ENCODE measurements around the gene TMOD3. TPM values are rescaled to one million over a fixed set of nuclear protein-coding genes. Genes with fewer than 3 reads are reported as not detected.

Gene TMOD3
- total and polyA plus RNA-seq, 2 of the 8 experiments (the other 6 are each of a cell fraction or from before 2014, with no cell fraction given): 3.9 to 29.0 TPM

DNA sequence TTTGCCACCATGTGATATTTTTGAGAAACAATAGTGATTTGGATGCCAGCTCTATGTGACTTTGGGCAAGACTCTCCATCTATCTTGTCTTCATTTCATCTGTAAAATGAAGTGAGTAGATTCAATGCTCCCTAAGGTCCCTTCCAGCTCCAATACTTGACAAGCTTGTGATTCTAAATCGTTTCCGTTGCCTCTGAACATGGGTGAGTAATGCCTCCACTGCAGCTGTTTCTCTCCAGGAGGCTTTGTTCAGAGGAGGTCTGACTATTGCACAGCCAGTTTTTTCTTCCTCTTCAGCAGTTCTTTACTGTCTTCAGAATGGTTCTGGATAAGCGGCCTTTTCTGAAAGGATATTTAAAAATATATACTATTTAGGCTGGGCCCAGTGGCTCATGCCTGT lies 14.8 kb upstream of the TMOD3 start (continued):
- TF ChIP-seq HDAC6 (IDR thresholded peaks at IDR 0.05; ENCODE audit: low read depth, low read length) (no peak), KDM5A (IDR thresholded peaks at IDR 0.05; ENCODE audit: low read length) (no peak)

- H3K9me3 ChIP-seq (ENCODE audit: insufficient read depth in 2 of 2, low read depth in 1 of 2, low read length in 1 of 2): peaks cover 0 to 7% of the 10 kb centered on the region in 2 experiments; a peak in 2 of 4 replicates
- H3K27me3 ChIP-seq (replicated peaks in 1 of 4; ENCODE audit: control insufficient read depth in 3 of 4, extremely low read depth in 1 of 4, insufficient read depth in 3 of 4, low read length in 3 of 4): no peaks in the 10 kb centered on the region
- H3K4ac ChIP-seq (replicated peaks; ENCODE audit: insufficient read length, low read depth, low read length): no peak overlapping the region
- H2BK120ac ChIP-seq (replicated peaks; ENCODE audit: low read depth, low read length): no peak overlapping the region
- no peak for TF ChIP-seq POU5F1 (IDR thresholded peaks at IDR 0.05; ENCODE audit: low read depth, low read length)
- no peak for TF ChIP-seq CTBP2 (IDR thresholded peaks at IDR 0.05; ENCODE audit: borderline replicate concordance, insufficient read depth, insufficient read length, low read length)
- no peak for TF ChIP-seq HDAC2 (IDR thresholded peaks at IDR 0.05; ENCODE audit: borderline replicate concordance in 1 of 2, low read depth in 2 of 2, low read length in 2 of 2)
- TF ChIP-seq TAF7 (optimal IDR thresholded peaks at IDR 0.05; ENCODE audit: borderline replicate concordance, low read depth, low read length): no peak
- no peaks in the 10 kb centered on the region for H4K20me1 ChIP-seq (replicated peaks in 1 of 2; ENCODE audit: control insufficient read depth in 1 of 2, insufficient read depth in 2 of 2, low read length in 2 of 2)
- H2AFZ ChIP-seq (ENCODE audit: low read length): no peak overlapping the region
- no peaks in the 10 kb centered on the region for H3K23me2 ChIP-seq (ENCODE audit: low read depth, low read length)
- FAIRE-seq (no peak), DNase-seq (ENCODE audit: low read depth in 1 of 2, low spot score in 2 of 2) (no peak)
- no peak overlapping the region for H4K5ac ChIP-seq (ENCODE audit: insufficient read length, low read depth, low read length)
- no peak overlapping the region for H3K23ac ChIP-seq (ENCODE audit: insufficient read length)
- H3K4me2 ChIP-seq (ENCODE audit: insufficient read depth in 1 of 2, low read depth in 2 of 2, low read length in 2 of 2): no peak overlapping the region
- H2BK5ac ChIP-seq (ENCODE audit: low read depth, low read length): no peak overlapping the region
- CTCF ChIA-PET (ENCODE audit: partially characterized antibody): no interaction called here
- no peaks in the 10 kb centered on the region for H3K79me2 ChIP-seq (ENCODE audit: control insufficient read depth in 1 of 2, insufficient read depth in 2 of 2, low read length in 2 of 2)
- no peak overlapping the region for H3K4me3 ChIP-seq (ENCODE audit: extremely low read depth in 1 of 4, insufficient read depth in 2 of 4, low read depth in 3 of 4, low read length in 4 of 4)
- no peak overlapping the region for H3K9ac ChIP-seq (replicated peaks in 1 of 4; ENCODE audit: extremely low read depth in 1 of 4, low read depth in 3 of 4, low read length in 3 of 4)
- POLR2A ChIA-PET (ENCODE audit: partially characterized antibody): no interaction called here
- no peak overlapping the region for H2BK15ac ChIP-seq (ENCODE audit: low read length)
- no peaks in the 10 kb centered on the region; a peak in 1 of 7 replicates for H3K4me1 ChIP-seq (replicated peaks in 1 of 4; ENCODE audit: control insufficient read depth in 3 of 4, insufficient read depth in 4 of 4, low read length in 3 of 4)
- no peaks in the 10 kb centered on the region for H3K36me3 ChIP-seq (ENCODE audit: control insufficient read depth in 2 of 4, insufficient read depth in 4 of 4, low read length in 3 of 4)
- no peak overlapping the region for H2AK5ac ChIP-seq (ENCODE audit: low read depth, low read length)
- no peak overlapping the region for H4K8ac ChIP-seq (ENCODE audit: extremely low read depth, insufficient read depth, low read length)
- H2BK12ac ChIP-seq (ENCODE audit: low read depth, low read length): no peak overlapping the region
- no peaks in the 10 kb centered on the region for H3K79me1 ChIP-seq (ENCODE audit: low read depth, low read length)
- no peak overlapping the region for H3K56ac ChIP-seq (replicated peaks; ENCODE audit: insufficient read length, low read depth, low read length)
- H3K27ac ChIP-seq (ENCODE audit: low read depth, low read length): no peak overlapping the region
- H3K14ac ChIP-seq (ENCODE audit: insufficient read length): no peak overlapping the region
- H4K91ac ChIP-seq (replicated peaks; ENCODE audit: insufficient read length, low read length): no peak overlapping the region
- H2BK20ac ChIP-seq (ENCODE audit: low read length): no peak overlapping the region
- no peak overlapping the region for H3K18ac ChIP-seq (ENCODE audit: extremely low read depth, low read length)
Observed at GRCh38 chr15:51816611-51817010, 12.8 kb upstream of the TMOD3 start.
